OCI-LY3 (cell line): Measurements from ENCODE around the gene BUB3.

Source experiments
- H2AFZ ChIP-seq: fragments of 200-600, 300-600 bp; shearing (Covaris generic); 2 replicates; pipeline ENCODE4 v1.6.0; 2014; ENCODE audit warnings: antibody characterized with exemption, low read depth, low read length
- H3K27ac ChIP-seq: fragments of 200-600, 300-600 bp; sonication (generic); 2 replicates; pipeline ENCODE4 v1.5.1; 2014; ENCODE audit warnings: mild to moderate bottlenecking, low read length, moderate library complexity, mixed read lengths
- H3K27me3 ChIP-seq: fragments of 200-600, 300-600 bp; sonication (generic); 2 replicates; pipeline ENCODE4 v1.6.1; 2014; ENCODE audit warnings: low read depth, low read length, mixed read lengths
- H3K36me3 ChIP-seq: fragments of 200-600, 300-600 bp; sonication (generic); replicated peaks from 2 replicates; pipeline ENCODE3; 2014; ENCODE audit warnings: low read depth, low read length, mixed read lengths
- H3K4me1 ChIP-seq: fragments of 300-600, 200-600 bp; sonication (generic); 2 replicates; pipeline ENCODE4 v1.6.1; 2014; ENCODE audit warnings: low read length, mixed read lengths
- H3K4me2 ChIP-seq: fragments of 200-600, 300-600 bp; sonication (generic); 2 replicates; pipeline ENCODE4 v1.6.1; 2014; ENCODE audit warnings: low read length, mixed read lengths
- H3K4me3 ChIP-seq: fragments of 300-600, 200-600 bp; sonication (generic); 2 replicates; pipeline ENCODE4 v1.5.1; 2014; ENCODE audit warnings: antibody characterized with exemption, mild to moderate bottlenecking, low read length, moderate library complexity
- H3K79me2 ChIP-seq: fragments of 300-600, 200-600 bp; shearing (Covaris generic); 2 replicates; pipeline ENCODE4 v1.6.1; 2014; ENCODE audit warnings: mild to moderate bottlenecking, low read length, mixed read lengths
- H3K9ac ChIP-seq: fragments of 300-600, 200-600 bp; shearing (Covaris generic); 2 replicates; pipeline ENCODE4 v1.6.0; 2014; ENCODE audit warnings: mild to moderate bottlenecking, low read length, moderate library complexity
- H3K9me3 ChIP-seq: fragments of 200-600, 300-600 bp; shearing (Covaris generic); 2 replicates; pipeline ENCODE4 v1.6.1; 2014; ENCODE audit warnings: low read length, mixed read lengths; ENCODE audit not compliant: insufficient read depth
- H4K20me1 ChIP-seq: fragments of 200-600, 300-600 bp; sonication (generic); 2 replicates; pipeline ENCODE4 v1.6.1; 2016; ENCODE audit warnings: low read length, mixed read lengths; ENCODE audit not compliant: insufficient read depth
- CTCF ChIP-seq: fragments of 200-600, 300-600 bp; sonication (generic); IDR thresholded peaks from 2 replicates; pipeline ENCODE4 v1.5.1; 2014; ENCODE audit warnings: antibody characterized with exemption, low read length, low read depth
- EZH2phosphoT487 ChIP-seq: fragments of 200-600 bp; shearing (Covaris generic); IDR thresholded peaks from 2 replicates; pipeline ENCODE4 v1.6.1; 2018; ENCODE audit warnings: antibody characterized with exemption, mixed run types, low read depth

Gene BUB3

DNA sequence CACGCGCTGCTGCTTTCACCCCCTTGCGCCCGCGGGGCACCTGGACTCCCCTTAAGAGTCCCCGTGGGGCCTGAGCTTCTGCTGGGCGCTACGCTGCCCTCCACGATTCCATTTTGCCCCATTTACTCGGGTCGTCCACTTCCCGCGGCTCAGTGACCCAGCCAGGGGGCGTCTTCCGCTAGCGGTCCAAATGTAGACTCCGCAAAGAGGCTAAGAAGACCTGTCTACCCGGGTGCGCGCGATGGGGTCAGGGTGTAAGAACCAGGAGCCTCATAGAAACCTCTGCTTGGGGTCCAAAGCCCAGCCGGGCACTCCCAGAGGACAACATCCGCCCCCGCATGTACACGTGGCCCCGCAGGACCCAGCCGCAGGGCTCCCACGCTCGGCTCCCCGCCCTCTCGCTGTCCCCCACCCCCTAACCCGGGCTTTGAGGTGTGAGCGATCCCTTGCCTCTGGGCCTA is 11.5 kb upstream of the BUB3 start:
- no peak overlapping the region for H2AFZ ChIP-seq
- no peaks in the 10 kb centered on the region for H4K20me1 ChIP-seq
- no peaks in the 10 kb centered on the region for H3K4me1 ChIP-seq
- H3K9me3 ChIP-seq = no peaks in the 10 kb centered on the region
- H3K4me2 ChIP-seq = no peak overlapping the region
- H3K27me3 ChIP-seq = no peaks in the 10 kb centered on the region
- no peak for TF ChIP-seq CTCF
- no peak for TF ChIP-seq EZH2phosphoT487
- H3K27ac ChIP-seq = no peak overlapping the region
- H3K36me3 ChIP-seq = no peaks in the 10 kb centered on the region
- H3K79me2 ChIP-seq = no peaks in the 10 kb centered on the region
- no peak overlapping the region for H3K9ac ChIP-seq
- H3K4me3 ChIP-seq = no peak overlapping the region

- no peak overlapping the region for H3K27ac ChIP-seq
- no peak overlapping the region for H3K4me2 ChIP-seq
- no peaks in the 10 kb centered on the region for H3K79me2 ChIP-seq
- no peak overlapping the region for H3K4me3 ChIP-seq
- H3K9me3 ChIP-seq = no peaks in the 10 kb centered on the region
- H3K36me3 ChIP-seq = no peaks in the 10 kb centered on the region
- TF ChIP-seq CTCF = no peak
- TF ChIP-seq EZH2phosphoT487 = no peak
- no peaks in the 10 kb centered on the region for H3K27me3 ChIP-seq
- H3K4me1 ChIP-seq = no peaks in the 10 kb centered on the region
- H4K20me1 ChIP-seq = no peaks in the 10 kb centered on the region
- no peak overlapping the region for H2AFZ ChIP-seq
- no peak overlapping the region for H3K9ac ChIP-seq
These were observed 10.9 kb upstream of the BUB3 start for GRCh38 chr10:123143162-123143824.

- Histone ChIP-seq H3K4me2 (no peak overlapping the region), H3K27ac (no peak overlapping the region), H3K36me3 (no peaks in the 10 kb centered on the region), H3K4me3 (no peak overlapping the region), H3K9ac (no peak overlapping the region), H4K20me1 (no peaks in the 10 kb centered on the region), H3K9me3 (no peaks in the 10 kb centered on the region), H2AFZ (no peak overlapping the region), H3K79me2 (no peaks in the 10 kb centered on the region), H3K27me3 (no peaks in the 10 kb centered on the region), H3K4me1 (no peaks in the 10 kb centered on the region)
- TF ChIP-seq EZH2phosphoT487 (no peak), CTCF (no peak)
These were observed 10.4 kb upstream of the BUB3 start for GRCh38 chr10:123143825-123144168.

GRCh38 chr10:123144697-123145541 is 9.3 kb upstream of the BUB3 start:
- no peak overlapping the region; the same call in 1 of the 2 replicates for H2AFZ ChIP-seq

More at GRCh38 chr10:123144697-123145541, 9.3 kb upstream of the BUB3 start:
- Histone ChIP-seq H3K27ac (no peak overlapping the region), H3K79me2 (no peaks in the 10 kb centered on the region), H3K27me3 (no peaks in the 10 kb centered on the region), H3K4me2 (no peak overlapping the region), H4K20me1 (no peaks in the 10 kb centered on the region), H3K36me3 (no peaks in the 10 kb centered on the region), H3K4me1 (no peaks in the 10 kb centered on the region), H3K9ac (no peak overlapping the region), H3K9me3 (no peaks in the 10 kb centered on the region), H3K4me3 (no peak overlapping the region)
- TF ChIP-seq CTCF (no peak), EZH2phosphoT487 (no peak)
